Measurements from ENCODE around the gene GPR183. TPM values are rescaled to one million over a fixed set of nuclear protein-coding genes. Genes with fewer than 3 reads are reported as not detected.

Gene GPR183
- total RNA-seq, 1 experiment from 2014 or later = 0.15 TPM

DNA sequence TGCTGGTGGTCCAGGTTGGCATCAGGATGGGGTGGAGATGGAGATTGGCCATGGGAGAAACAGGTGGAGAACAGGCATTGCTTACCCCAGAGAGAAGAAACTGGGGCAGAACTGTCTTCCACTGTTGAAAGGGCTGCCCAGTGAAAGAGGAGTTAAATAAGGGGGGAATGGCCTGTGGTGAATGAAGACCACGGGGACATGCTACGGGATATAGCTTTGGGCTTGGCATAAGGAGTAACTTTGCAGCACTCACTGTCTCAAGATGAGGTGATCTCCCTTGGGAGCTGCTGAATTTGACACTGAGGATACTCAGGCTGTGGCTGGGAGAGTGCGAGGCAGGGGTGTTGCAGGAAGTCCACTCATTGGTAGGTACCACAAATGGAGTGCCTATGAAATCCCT, 38.4 kb downstream of the GPR183 start:
- in situ Hi-C loops (cut with HindIII; ENCODE audit: low pct_unique_long_range_greater_than_20kb, low sequenced_read_pairs) = no loop called here
- CTCF ChIA-PET = interaction anchor here (0.6 kb wide), 1 partner anchor 884 kb away, joined by 3 read pairs; no protein-coding TSS in a partner anchor

DNA sequence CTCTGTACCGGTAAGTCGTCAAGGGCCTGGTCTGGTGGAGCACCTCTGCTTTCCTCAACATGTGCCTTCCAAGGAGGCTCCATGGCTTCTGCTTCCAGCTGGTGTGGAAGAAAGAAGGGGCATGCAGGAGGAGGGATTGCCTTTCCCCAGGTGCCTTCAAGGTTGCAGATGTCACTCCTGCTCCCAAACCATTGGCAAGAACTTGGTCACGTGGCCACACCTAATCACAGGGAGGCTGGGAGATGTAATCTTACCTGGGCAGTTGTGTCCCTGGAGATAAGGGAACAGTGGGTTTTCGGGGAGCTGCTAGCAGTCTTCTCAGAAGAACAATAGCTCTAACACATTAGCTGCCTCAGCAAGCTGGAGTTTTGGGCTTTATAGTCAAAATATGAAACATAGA, 39.3 kb downstream of the GPR183 start:
- no TSS peak for BruUV-seq (replicated peaks)
- no peak overlapping the region for H3K4me3 ChIP-seq (ENCODE audit: low read depth in 2 of 2, low read length in 2 of 2)
- POLR2A ChIA-PET = no interaction called here
- TF ChIP-seq REST (IDR thresholded peaks at IDR 0.05; ENCODE audit: insufficient read depth in 1 of 2, low read depth in 2 of 2, low read length in 1 of 2) (no peak), TCF7L2 (IDR thresholded peaks at IDR 0.05; ENCODE audit: low read depth, low read length) (no peak), CTCF (IDR thresholded peaks at IDR 0.05) (no peak), SIN3A (IDR thresholded peaks at IDR 0.05; ENCODE audit: borderline replicate concordance, insufficient read depth, low read depth, low read length) (no peak), POLR2AphosphoS5 (IDR thresholded peaks at IDR 0.05; ENCODE audit: low read depth, low read length) (no peak)
- no peaks in the 10 kb centered on the region for H3K27me3 ChIP-seq (ENCODE audit: control insufficient read depth, insufficient read depth, low read length)
- intact Hi-C loops (cut with micrococcal nuclease; ENCODE audit: unreplicated experiment) = loop anchor here (2.0 to 5.0 kb wide), 3 partner anchors 76 to 169 kb away; no protein-coding TSS in a partner anchor
- ATAC-seq = no peak
- CTCF ChIA-PET = no interaction called here
- DNase-seq (ENCODE audit: low read depth, low spot score) = no peak
- H3K9me3 ChIP-seq (ENCODE audit: control insufficient read depth, insufficient read depth, low read depth, low read length) = no peaks in the 10 kb centered on the region
- H3K36me3 ChIP-seq (ENCODE audit: control insufficient read depth, insufficient read depth, low read length) = no peaks in the 10 kb centered on the region
- in situ Hi-C loops (cut with HindIII; ENCODE audit: low pct_unique_long_range_greater_than_20kb, low sequenced_read_pairs) = no loop called here
- H3K4me1 ChIP-seq (ENCODE audit: control insufficient read depth, insufficient read depth, low read length) = no peaks in the 10 kb centered on the region
- no peak overlapping the region for H3K27ac ChIP-seq (ENCODE audit: low read length)

More for the DNA sequence above, 38.4 kb downstream of the GPR183 start:
- intact Hi-C loops (cut with micrococcal nuclease; ENCODE audit: unreplicated experiment) = loop anchor here (2.0 to 5.0 kb wide), 3 partner anchors 77 to 168 kb away; no protein-coding TSS in a partner anchor
- POLR2A ChIA-PET = interaction anchor here (0.6 kb wide), 1 partner anchor 9 kb away, joined by 3 read pairs; no protein-coding TSS in a partner anchor
- Histone ChIP-seq H3K27me3 (ENCODE audit: control insufficient read depth, insufficient read depth, low read length) (no peaks in the 10 kb centered on the region), H3K4me3 (ENCODE audit: low read depth in 2 of 2, low read length in 2 of 2) (no peak overlapping the region), H3K4me1 (ENCODE audit: control insufficient read depth, insufficient read depth, low read length) (no peaks in the 10 kb centered on the region), H3K27ac (ENCODE audit: low read length) (no peak overlapping the region), H3K9me3 (ENCODE audit: control insufficient read depth, insufficient read depth, low read depth, low read length) (no peaks in the 10 kb centered on the region), H3K36me3 (ENCODE audit: control insufficient read depth, insufficient read depth, low read length) (no peaks in the 10 kb centered on the region)
- BruUV-seq (replicated peaks) = no TSS peak
- no peak for ATAC-seq
- DNase-seq (ENCODE audit: low read depth, low spot score) = no peak
- TF ChIP-seq TCF7L2 (IDR thresholded peaks at IDR 0.05; ENCODE audit: low read depth, low read length) (no peak), POLR2AphosphoS5 (IDR thresholded peaks at IDR 0.05; ENCODE audit: low read depth, low read length) (no peak), REST (IDR thresholded peaks at IDR 0.05; ENCODE audit: insufficient read depth in 1 of 2, low read depth in 2 of 2, low read length in 1 of 2) (no peak), SIN3A (IDR thresholded peaks at IDR 0.05; ENCODE audit: borderline replicate concordance, insufficient read depth, low read depth, low read length) (no peak), CTCF (IDR thresholded peaks at IDR 0.05) (no peak)

Data from Panc1 (cell line).